Kidney (tissue), 14 donors: Measurements from ENCODE around the gene USO1. TPM values are rescaled to one million over a fixed set of nuclear protein-coding genes. Genes with fewer than 3 reads are reported as not detected.
"Not testable (repeated sequence)": the region's sequence is repeated elsewhere in the genome, so short reads cannot be mapped to it uniquely, and the experiment has no call there.

ENCODE experiments used
- DNase-seq, 5 donors: peaks; one replicate each; pipeline ENCODE4 v3.0.0-alpha.2; 2013 to 2020
- FAIRE-seq: peaks from 2 replicates; lab custom pipeline; 2012; peaks lifted over from hg19 to GRCh38; lab: Jason Lieb, UNC
- H3K27ac ChIP-seq, 2 donors: one replicate each; pipeline ENCODE4 v1.7.0; 2013; ENCODE audit warnings: low read depth in 2 of 2, low read length in 2 of 2, inconsistent platforms in 1 of 2
- H3K27me3 ChIP-seq: one replicate; pipeline ENCODE4 v1.7.1; 2013; ENCODE audit warnings: low read length, inconsistent platforms; ENCODE audit not compliant: control insufficient read depth, insufficient read depth
- H3K36me3 ChIP-seq, 3 donors: one replicate each; pipeline versions ENCODE4 v1.7.0 to v1.7.1; 2013; ENCODE audit warnings: low read length in 3 of 3, control low read depth in 1 of 3, inconsistent platforms in 1 of 3; ENCODE audit not compliant: insufficient read depth in 3 of 3, control insufficient read depth in 2 of 3
- H3K4me1 ChIP-seq, 3 donors: one replicate each; pipeline versions ENCODE4 v1.7.0 to v1.7.1; 2013; ENCODE audit warnings: low read length in 3 of 3, inconsistent platforms in 1 of 3, low read depth in 1 of 3; ENCODE audit not compliant: control insufficient read depth in 2 of 3, insufficient read depth in 2 of 3
- H3K4me3 ChIP-seq, 3 donors: one replicate each; pipeline versions ENCODE4 v1.7.0 to v1.8.1; 2013; ENCODE audit warnings: low read length in 3 of 3, control low read depth in 1 of 3, inconsistent platforms in 1 of 3
- H3K9ac ChIP-seq, 3 donors: one replicate each; pipeline versions ENCODE4 v1.7.0 to v1.7.1; 2013; ENCODE audit warnings: low read length in 3 of 3, control low read depth in 1 of 3, inconsistent platforms in 1 of 3
- H3K9me3 ChIP-seq, 3 donors: one replicate each; pipeline versions ENCODE4 v1.7.0 to v1.7.1; 2013; ENCODE audit warnings: low read length in 3 of 3, control low read depth in 1 of 3, inconsistent platforms in 1 of 3; ENCODE audit not compliant: control insufficient read depth in 2 of 3, insufficient read depth in 1 of 3
- intact Hi-C: fragments of 100-400 bp; cut with DNase I; formaldehyde crosslinking; loops from one replicate; pipeline ENCODE4 v1.11.1; 2022
- polyA plus RNA-seq: library from polyadenylated mRNA; stranded (reverse); fragments of 350-450 nt; fragmentation: Illumina TruSeq; extraction: RNeasy Lipid Tissue Mini Kit (QIAGEN cat#74804); gene quantifications from one replicate; pipeline ENCODE4 v1.2.3, GENCODE V29; 2014; ENCODE audit warnings: low read depth, low replicate concordance; ENCODE audit not compliant: insufficient read depth
- total RNA-seq: library from RNA; stranded (reverse); fragmentation: NEBNext Ultra II Directional; extraction: Animal tissue kit (Norgen Biotek cat#: 25700); gene quantifications from one replicate; pipeline ENCODE4 v1.2.1, GENCODE V29; 2021
- TF ChIP-seq, protein P1 (sequence below): IDR thresholded peaks from 3 replicates; pipeline ENCODE4 v1.5.1; 2012; ENCODE audit warnings: mild to moderate bottlenecking, moderate library complexity, borderline replicate concordance; ENCODE audit not compliant: insufficient read depth; ENCODE audit errors: extremely low read depth
- donor health status: control.
- donor health status: control.
- donor health status: control.
- donor health status: control.
- donor health status: control.
- donor health status: DM: yes; HTN: yes; CAD: no.
- donor health status: Normal renal cell carcinoma (clear cell type).

USO1 gene
- total and polyA plus RNA-seq, 2 donors from 2014 or later: 23.2 to 49.6 TPM

DNA sequence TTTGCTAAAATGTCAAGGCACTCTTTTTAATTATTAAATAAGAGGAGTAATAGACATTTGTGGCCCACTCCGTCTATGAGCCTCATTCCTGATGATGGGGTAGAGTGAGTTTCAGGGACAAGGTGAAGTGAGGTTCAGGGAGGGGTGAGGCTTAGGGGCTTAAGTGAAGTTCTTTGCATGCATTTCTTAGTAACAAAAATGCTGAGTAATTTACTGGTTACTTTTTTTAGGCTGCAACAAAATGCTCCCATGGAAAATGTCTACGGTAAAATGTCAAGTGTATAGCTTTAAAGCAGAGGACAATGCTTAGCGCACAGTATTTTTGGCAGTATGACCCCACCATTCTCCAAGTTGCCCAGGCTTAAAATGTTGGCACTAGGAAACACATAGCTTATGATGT is 2.0 kb upstream of the USO1 start:
- intact Hi-C loops: no loop called here
- no peak overlapping the region for H3K9ac ChIP-seq
- no peaks in the 10 kb centered on the region for H3K36me3 ChIP-seq
- no peaks in the 10 kb centered on the region for H3K27me3 ChIP-seq
- FAIRE-seq (no peak), DNase-seq (no peak)
- TF ChIP-seq, protein P1, sequence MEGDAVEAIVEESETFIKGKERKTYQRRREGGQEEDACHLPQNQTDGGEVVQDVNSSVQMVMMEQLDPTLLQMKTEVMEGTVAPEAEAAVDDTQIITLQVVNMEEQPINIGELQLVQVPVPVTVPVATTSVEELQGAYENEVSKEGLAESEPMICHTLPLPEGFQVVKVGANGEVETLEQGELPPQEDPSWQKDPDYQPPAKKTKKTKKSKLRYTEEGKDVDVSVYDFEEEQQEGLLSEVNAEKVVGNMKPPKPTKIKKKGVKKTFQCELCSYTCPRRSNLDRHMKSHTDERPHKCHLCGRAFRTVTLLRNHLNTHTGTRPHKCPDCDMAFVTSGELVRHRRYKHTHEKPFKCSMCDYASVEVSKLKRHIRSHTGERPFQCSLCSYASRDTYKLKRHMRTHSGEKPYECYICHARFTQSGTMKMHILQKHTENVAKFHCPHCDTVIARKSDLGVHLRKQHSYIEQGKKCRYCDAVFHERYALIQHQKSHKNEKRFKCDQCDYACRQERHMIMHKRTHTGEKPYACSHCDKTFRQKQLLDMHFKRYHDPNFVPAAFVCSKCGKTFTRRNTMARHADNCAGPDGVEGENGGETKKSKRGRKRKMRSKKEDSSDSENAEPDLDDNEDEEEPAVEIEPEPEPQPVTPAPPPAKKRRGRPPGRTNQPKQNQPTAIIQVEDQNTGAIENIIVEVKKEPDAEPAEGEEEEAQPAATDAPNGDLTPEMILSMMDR: no peak
- no peaks in the 10 kb centered on the region for H3K9me3 ChIP-seq
- H3K4me1 ChIP-seq: peaks cover 7 to 15% (median 14%) of the 10 kb centered on the region in 3 donors
- H3K27ac ChIP-seq: no peak overlapping the region
- no peak overlapping the region for H3K4me3 ChIP-seq

DNA sequence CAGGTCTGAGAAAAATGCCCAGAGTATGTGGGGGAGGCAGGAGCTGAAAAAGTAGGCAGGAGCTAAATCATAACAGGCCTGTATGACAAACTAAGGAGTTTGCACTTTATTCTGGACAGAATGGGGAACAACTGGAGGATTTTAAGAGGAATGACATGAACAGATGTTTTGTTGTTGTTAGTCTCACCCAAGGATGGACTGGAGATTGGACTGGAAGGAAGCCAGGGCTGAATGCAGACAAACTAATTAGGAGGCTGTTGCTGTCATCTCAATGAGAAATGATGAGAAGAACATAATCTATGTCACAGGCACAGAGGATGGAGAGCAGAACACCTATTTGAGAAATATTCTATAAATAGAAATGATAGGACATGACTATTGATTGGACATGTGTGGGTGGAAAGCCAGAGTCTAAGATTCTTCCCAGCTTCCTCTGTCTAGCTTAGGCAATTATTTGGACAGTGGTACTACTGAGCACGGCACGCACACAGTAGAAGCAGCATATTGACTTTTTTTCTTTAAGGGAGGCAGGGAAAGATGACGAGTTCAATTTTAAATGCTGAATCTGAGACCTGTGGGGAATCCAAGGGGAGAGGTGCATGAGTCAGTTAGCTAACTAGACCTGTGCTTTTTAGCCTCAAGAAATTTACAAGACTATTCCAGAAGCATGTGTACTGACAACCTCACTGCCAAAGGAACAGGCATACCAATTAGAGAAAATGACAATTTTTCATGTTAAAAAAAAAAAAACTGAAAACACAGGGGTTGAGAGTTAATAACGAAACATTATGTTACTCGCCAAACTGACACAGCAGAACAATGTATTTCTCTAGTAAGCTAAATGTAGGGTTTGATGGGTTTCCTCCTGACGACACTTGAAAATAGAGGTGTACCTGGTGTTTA is 963 bp upstream of the USO1 start:
- FAIRE-seq: no peak
- intact Hi-C loops: no loop called here
- peaks cover 7 to 15% (median 14%) of the 10 kb centered on the region in 3 donors for H3K4me1 ChIP-seq
- H3K4me3 ChIP-seq: peak overlapping the region; percentile 87 to 99 (median 97)
- TF ChIP-seq, protein P1: no peak
- no peaks in the 10 kb centered on the region for H3K27me3 ChIP-seq
- H3K27ac ChIP-seq: peak overlapping the region; percentile 84 to 96
- peak overlapping the region; percentile 86 to 99 (median 93) for H3K9ac ChIP-seq
- H3K36me3 ChIP-seq: no peaks in the 10 kb centered on the region
- H3K9me3 ChIP-seq: no peaks in the 10 kb centered on the region
- DNase-seq: peak in 2 of 5 donors; percentile 40 to 60

DNA sequence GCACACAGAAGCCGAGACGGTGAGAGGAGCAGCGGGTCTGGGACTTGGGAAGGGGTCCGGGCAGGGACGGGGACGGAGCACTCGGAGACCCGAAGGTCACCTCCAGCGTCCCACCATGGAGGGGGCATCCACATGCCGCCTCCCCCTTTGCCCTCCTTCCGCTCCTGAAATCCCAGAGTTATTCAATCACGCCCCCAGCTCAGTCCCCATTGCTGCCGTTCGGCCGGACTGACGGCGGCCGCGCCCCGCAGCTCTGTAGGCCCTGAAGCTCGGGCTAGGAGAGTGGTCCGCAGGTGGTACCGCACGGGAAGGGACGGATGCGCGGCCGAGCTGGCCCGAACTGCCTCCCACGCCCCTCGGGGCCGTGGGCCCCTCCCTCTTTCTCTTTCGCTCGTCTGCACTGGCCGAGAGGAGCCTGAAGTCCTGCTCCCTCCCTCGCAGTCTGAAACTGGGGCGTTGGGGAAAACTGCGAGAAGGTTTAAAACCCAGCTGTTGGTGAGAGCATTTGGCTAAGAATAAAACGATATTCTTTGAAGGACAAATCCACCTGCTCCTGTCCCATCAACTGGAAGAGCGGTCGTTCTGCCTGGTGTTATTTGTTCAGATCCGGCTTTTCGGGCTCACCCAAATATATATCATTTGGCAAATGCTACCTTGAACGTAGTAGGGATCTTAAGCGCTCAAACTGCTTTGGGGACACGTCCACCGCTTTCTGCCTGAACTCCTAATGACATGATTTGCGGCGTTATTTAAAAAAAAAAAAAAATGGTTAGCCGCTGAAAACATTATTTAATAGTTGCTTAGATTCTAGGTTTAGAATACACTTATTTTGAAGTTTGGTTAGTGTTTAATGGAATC is 719 bp downstream of the USO1 start:
- Histone ChIP-seq H3K4me1 (peaks cover 7 to 15% (median 14%) of the 10 kb centered on the region in 3 donors), H3K36me3 (no peaks in the 10 kb centered on the region), H3K27ac (peak overlapping the region; percentile 99), H3K9ac (peak overlapping the region; percentile 90 to 100 (median 99)), H3K9me3 (no peaks in the 10 kb centered on the region), H3K4me3 (peak overlapping the region; percentile 87 to 97 (median 97)), H3K27me3 (no peaks in the 10 kb centered on the region)
- peak; percentile 83 to 92 (median 90) for DNase-seq
- FAIRE-seq: no peak
- intact Hi-C loops: no loop called here
- TF ChIP-seq, protein P1: no peak

DNA sequence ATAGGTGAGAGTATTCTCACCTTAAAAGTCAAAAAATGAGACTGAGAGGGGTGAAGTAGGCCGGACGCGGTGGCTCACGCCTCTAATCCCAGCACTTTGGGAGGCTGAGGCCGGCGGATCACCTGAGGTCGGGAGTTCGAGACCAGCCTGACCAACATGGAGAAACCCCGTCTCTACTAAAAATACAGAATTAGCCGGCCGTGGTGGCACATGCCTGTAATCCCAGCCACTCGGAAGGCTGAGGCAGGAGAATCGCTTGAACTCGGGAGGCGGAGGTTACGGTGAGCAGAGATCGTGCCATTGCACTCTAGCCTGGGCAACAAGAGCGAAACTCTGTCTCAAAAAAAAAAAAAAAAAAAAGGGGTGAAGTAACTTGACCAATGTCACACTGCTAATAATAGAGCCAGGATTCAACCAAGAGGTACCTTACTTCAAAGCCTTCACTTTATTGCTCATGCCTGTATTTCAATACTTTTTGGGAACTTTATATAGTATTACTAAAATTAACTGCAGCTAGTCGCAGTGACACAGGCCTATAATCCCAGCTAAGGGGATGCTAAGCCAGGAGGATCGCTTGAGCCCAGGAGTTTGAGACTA is 1.7 kb downstream of the USO1 start:
- H3K27ac ChIP-seq: peak overlapping the region in 1 of 2 donors; percentile 99

More for the DNA sequence above, 1.7 kb downstream of the USO1 start:
- H3K9me3 ChIP-seq, intact Hi-C loops, H3K27me3 ChIP-seq, DNase-seq, H3K36me3 ChIP-seq, FAIRE-seq: not testable (repeated sequence)
- peak overlapping the region; percentile 87 to 97 (median 97) for H3K4me3 ChIP-seq
- peaks cover 7 to 15% (median 14%) of the 10 kb centered on the region in 3 donors for H3K4me1 ChIP-seq
- H3K9ac ChIP-seq: peak overlapping the region; percentile 90 to 100 (median 99)
